Breast epithelium (tissue), 4 donors: ENCODE data around the gene AAR2. TPM values are rescaled to one million over a fixed set of nuclear protein-coding genes. Genes with fewer than 3 reads are reported as not detected.

Source experiments
- DNase-seq, 2 donors: peaks; one replicate each; pipeline ENCODE4 v3.0.0-alpha.2; 2019; ENCODE audit warnings: low spot score in 2 of 2
- H3K27ac ChIP-seq, 2 donors: fragments of 200-600 bp; sonication (generic) in 1 of 2; one replicate each; pipeline ENCODE4 v1.5.1; 2016 to 2019; ENCODE audit warnings: mild to moderate bottlenecking in 1 of 2
- H3K27me3 ChIP-seq, 2 donors: fragments of 200-600 bp; sonication (generic) in 1 of 2; one replicate each; pipeline versions ENCODE4 v1.5.1 to v1.6.0; 2017 to 2019; ENCODE audit warnings: control low read depth in 1 of 2, mild to moderate bottlenecking in 1 of 2
- H3K36me3 ChIP-seq: fragments of 200-600 bp; one replicate; pipeline ENCODE4 v1.5.1; 2019
- H3K4me1 ChIP-seq, 2 donors: fragments of 200-600 bp; sonication (generic); one replicate each; pipeline ENCODE4 v1.5.1; 2016 to 2019; ENCODE audit warnings: control low read depth in 1 of 2
- H3K4me3 ChIP-seq, 3 donors: fragments of 200-600 bp; sonication (generic); 1 replicate in 2 of 3; 2 replicates in 1 of 3; pipeline ENCODE4 v1.5.1; 2016 to 2019; ENCODE audit warnings: mild to moderate bottlenecking in 3 of 3, moderate library complexity in 2 of 3
- H3K9me3 ChIP-seq, 2 donors: fragments of 200-600 bp; sonication (generic) in 1 of 2; one replicate each; pipeline ENCODE4 v1.5.1; 2016 to 2019; ENCODE audit warnings: control low read depth in 1 of 2
- POLR2A ChIP-seq: fragments of 450-650 bp; IDR thresholded peaks from one replicate; pipeline ENCODE4 v1.6.1; 2016; ENCODE audit warnings: antibody characterized with exemption, mild to moderate bottlenecking, moderate library complexity
- POLR2AphosphoS5 ChIP-seq, 3 donors: sonication (generic); formaldehyde crosslinking; IDR thresholded peaks; one replicate each; pipeline ENCODE4 v1.6.1; 2017; ENCODE audit warnings: antibody characterized with exemption in 3 of 3
- intact Hi-C: fragments of 100-400 bp; cut with DNase I; formaldehyde crosslinking; loops from one replicate; pipeline ENCODE4 v1.15.1; 2023; ENCODE audit warnings: low total_unique reads
- total RNA-seq, 3 donors: library from RNA; depleted of rRNA; stranded (reverse); fragments of >200 nt; gene quantifications; one replicate each; pipeline ENCODE4 v1.1.0, GENCODE V29; 2016
- TF ChIP-seq, protein P1 (sequence below), 3 donors: fragments of 450-650 bp; IDR thresholded peaks; one replicate each; pipeline ENCODE4 v1.5.1; 2016 to 2017; ENCODE audit warnings: antibody characterized with exemption in 3 of 3, mild to moderate bottlenecking in 3 of 3, moderate library complexity in 3 of 3

AAR2 gene
- total RNA-seq, 3 donors from 2014 or later = 32.1 to 38.5 (median 36.5) TPM

DNA sequence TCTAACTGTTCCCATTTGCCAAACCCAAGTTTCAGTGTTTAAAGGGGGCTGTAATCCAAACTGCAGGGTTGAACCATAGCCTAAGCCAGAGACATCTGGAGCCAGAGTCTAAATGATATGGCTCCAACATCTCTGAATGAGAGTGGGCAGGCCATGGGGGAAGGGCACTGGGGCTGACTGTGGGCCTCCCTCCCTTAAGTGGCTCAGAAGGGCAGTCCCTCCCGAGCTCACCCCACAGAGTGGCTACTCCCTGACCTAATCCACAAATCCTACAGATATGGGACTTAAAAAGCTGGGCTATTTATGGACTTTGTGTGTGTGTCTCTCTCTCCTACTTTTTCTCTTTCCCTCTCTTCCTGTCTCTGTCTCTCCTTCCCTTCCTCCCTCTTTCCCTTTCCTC, 35.8 kb upstream of the AAR2 start:
- Histone ChIP-seq H3K36me3 (peaks cover 2% of the 10 kb centered on the region), H3K4me1 (no peaks in the 10 kb centered on the region), H3K27ac (no peak overlapping the region), H3K4me3 (no peak overlapping the region), H3K27me3 (no peaks in the 10 kb centered on the region), H3K9me3 (no peaks in the 10 kb centered on the region)
- TF ChIP-seq POLR2A (no peak), POLR2AphosphoS5 (IDR thresholded peaks at IDR 0.05) (no peak)
- TF ChIP-seq, protein P1, sequence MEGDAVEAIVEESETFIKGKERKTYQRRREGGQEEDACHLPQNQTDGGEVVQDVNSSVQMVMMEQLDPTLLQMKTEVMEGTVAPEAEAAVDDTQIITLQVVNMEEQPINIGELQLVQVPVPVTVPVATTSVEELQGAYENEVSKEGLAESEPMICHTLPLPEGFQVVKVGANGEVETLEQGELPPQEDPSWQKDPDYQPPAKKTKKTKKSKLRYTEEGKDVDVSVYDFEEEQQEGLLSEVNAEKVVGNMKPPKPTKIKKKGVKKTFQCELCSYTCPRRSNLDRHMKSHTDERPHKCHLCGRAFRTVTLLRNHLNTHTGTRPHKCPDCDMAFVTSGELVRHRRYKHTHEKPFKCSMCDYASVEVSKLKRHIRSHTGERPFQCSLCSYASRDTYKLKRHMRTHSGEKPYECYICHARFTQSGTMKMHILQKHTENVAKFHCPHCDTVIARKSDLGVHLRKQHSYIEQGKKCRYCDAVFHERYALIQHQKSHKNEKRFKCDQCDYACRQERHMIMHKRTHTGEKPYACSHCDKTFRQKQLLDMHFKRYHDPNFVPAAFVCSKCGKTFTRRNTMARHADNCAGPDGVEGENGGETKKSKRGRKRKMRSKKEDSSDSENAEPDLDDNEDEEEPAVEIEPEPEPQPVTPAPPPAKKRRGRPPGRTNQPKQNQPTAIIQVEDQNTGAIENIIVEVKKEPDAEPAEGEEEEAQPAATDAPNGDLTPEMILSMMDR (IDR thresholded peaks at IDR 0.05) = no peak
- DNase-seq = no peak
- intact Hi-C loops = no loop called here

DNA sequence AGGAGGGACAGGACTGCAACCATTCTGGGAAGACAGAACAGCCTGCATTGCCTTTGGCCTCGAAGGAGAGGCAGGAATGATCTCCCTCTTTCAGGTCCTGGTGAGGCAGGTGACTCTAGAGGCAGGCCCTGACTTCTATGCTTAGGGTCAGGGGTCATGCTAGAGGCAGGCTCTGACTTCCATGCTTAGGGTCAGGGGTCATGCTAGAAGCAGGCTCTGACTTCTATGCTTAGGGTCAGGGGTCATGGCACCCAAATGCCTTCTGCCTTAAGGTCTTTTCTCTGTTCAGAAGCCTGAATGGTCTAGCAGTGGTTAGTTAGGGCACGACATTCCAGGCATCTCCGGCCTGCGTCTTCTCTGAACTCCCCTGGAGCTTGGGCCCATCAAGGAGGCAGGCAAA, 35.1 kb upstream of the AAR2 start:
- H3K9me3 ChIP-seq = no peaks in the 10 kb centered on the region
- H3K4me1 ChIP-seq = no peaks in the 10 kb centered on the region
- DNase-seq = no peak
- intact Hi-C loops = loop anchor here (1.0 kb wide), 1 partner anchor 16 kb away; no protein-coding TSS in a partner anchor
- no peak overlapping the region for H3K4me3 ChIP-seq
- TF ChIP-seq POLR2AphosphoS5 (IDR thresholded peaks at IDR 0.05) (no peak), POLR2A (no peak)
- TF ChIP-seq, protein P1 (IDR thresholded peaks at IDR 0.05) = no peak
- H3K27me3 ChIP-seq = no peaks in the 10 kb centered on the region
- peaks cover 6% of the 10 kb centered on the region for H3K36me3 ChIP-seq
- H3K27ac ChIP-seq = no peak overlapping the region

DNA sequence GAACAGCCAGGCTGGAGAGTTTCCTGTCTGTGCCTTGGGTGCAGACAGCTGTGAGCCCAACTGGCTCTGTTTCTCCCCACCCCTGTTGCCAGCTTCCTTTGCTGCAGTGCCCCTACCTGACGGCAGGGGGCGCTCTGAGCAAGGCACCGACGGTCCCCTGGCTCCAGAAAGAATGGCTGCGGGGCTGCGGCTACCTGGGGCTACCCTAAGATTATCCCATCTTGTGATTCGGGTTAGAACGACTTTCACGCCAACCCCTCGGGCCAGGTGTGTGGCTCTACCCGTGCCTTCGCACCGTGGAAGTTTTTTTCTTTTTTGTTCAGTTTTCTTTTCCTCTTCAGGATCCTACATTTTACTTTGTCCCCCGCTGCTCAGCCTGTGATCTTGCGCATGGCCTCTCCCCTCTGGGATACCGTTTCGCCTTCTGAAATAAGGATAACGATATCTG, 33.4 kb upstream of the AAR2 start:
- TF ChIP-seq, protein P1 (IDR thresholded peaks at IDR 0.05) = peak; percentile 58 to 91 (median 89)
- no peak for TF ChIP-seq POLR2AphosphoS5 (IDR thresholded peaks at IDR 0.05)
- TF ChIP-seq POLR2A = no peak
- no peak overlapping the region for H3K4me3 ChIP-seq
- no peaks in the 10 kb centered on the region for H3K4me1 ChIP-seq
- no peak overlapping the region for H3K27ac ChIP-seq
- peak; percentile 39 to 67 for DNase-seq
- no peaks in the 10 kb centered on the region for H3K9me3 ChIP-seq
- intact Hi-C loops = no loop called here
- peaks cover 13% of the 10 kb centered on the region for H3K36me3 ChIP-seq
- H3K27me3 ChIP-seq = no peaks in the 10 kb centered on the region

DNA sequence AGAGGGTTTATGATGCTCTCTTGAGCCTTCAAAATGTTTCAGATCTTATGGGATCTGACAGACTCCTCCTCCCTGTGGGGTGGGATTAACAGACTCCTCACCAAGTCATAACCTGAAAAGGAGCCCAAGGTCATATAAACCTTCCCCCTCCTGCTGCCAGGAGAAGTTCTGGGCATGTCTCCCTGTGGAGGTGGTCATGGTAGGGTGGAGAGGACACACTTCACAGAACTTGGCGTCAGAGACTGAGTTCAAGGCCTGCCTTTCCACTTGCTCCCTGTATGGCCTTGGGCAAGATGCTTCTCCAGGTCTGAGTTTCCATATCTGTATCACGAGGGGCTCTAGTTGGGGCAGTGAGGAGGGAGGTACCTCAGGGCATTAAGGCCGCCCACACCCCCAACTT, 32.4 kb upstream of the AAR2 start:
- TF ChIP-seq POLR2A (no peak), POLR2AphosphoS5 (IDR thresholded peaks at IDR 0.05) (no peak)
- TF ChIP-seq, protein P1 (IDR thresholded peaks at IDR 0.05) = no peak

GRCh38 chr20:36205026-36205425, 31.3 kb upstream of the AAR2 start:
- no peaks in the 10 kb centered on the region for H3K27me3 ChIP-seq
- H3K27ac ChIP-seq = no peak overlapping the region
- H3K9me3 ChIP-seq = no peaks in the 10 kb centered on the region
- TF ChIP-seq, protein P1 (IDR thresholded peaks at IDR 0.05) = no peak
- TF ChIP-seq POLR2A (no peak), POLR2AphosphoS5 (IDR thresholded peaks at IDR 0.05) (no peak)
- intact Hi-C loops = no loop called here
- no peak for DNase-seq
- peaks cover 13% of the 10 kb centered on the region for H3K36me3 ChIP-seq
- no peaks in the 10 kb centered on the region for H3K4me1 ChIP-seq
- no peak overlapping the region for H3K4me3 ChIP-seq

More for the DNA sequence above, 32.4 kb upstream of the AAR2 start:
- H3K4me3 ChIP-seq = no peak overlapping the region
- H3K27me3 ChIP-seq = no peaks in the 10 kb centered on the region
- no peak for DNase-seq
- no peaks in the 10 kb centered on the region for H3K4me1 ChIP-seq
- intact Hi-C loops = no loop called here
- peaks cover 13% of the 10 kb centered on the region for H3K36me3 ChIP-seq
- no peaks in the 10 kb centered on the region for H3K9me3 ChIP-seq
- no peak overlapping the region for H3K27ac ChIP-seq
